ENCODE results near the gene TAPBPL. TPM values are rescaled to one million over a fixed set of nuclear protein-coding genes. Genes with fewer than 3 reads are reported as not detected.

TAPBPL gene
- polyA plus RNA-seq, 1 donor (not counting 4 experiments of a cell fraction or from before 2014, with no cell fraction given), result 4.8 TPM

GRCh38 chr12:6443361-6443983, 8.4 kb upstream of the TAPBPL start:
- H3K9ac ChIP-seq (ENCODE audit: control insufficient read depth, extremely low read depth, insufficient read depth, low read length), result no peak overlapping the region
- DNase-seq (ENCODE audit: low read depth, low spot score) (no peak), FAIRE-seq (no peak)
- H3K4me1 ChIP-seq (ENCODE audit: control insufficient read depth, extremely low read depth, insufficient read depth, low read length), result no peaks in the 10 kb centered on the region
- H2AFZ ChIP-seq (ENCODE audit: control insufficient read depth, low read length), result no peak overlapping the region
- no peaks in the 10 kb centered on the region for H3K36me3 ChIP-seq (ENCODE audit: control insufficient read depth in 2 of 2, extremely low read depth in 1 of 2, insufficient read depth in 2 of 2, low read length in 2 of 2)
- H3K4me2 ChIP-seq (ENCODE audit: control insufficient read depth, extremely low read depth, insufficient read depth, low read depth, low read length), result no peak overlapping the region
- no peaks in the 10 kb centered on the region for H4K20me1 ChIP-seq (ENCODE audit: control insufficient read depth, extremely low read depth, insufficient read depth, low read length)
- no peak overlapping the region for H3K4me3 ChIP-seq (ENCODE audit: control insufficient read depth in 2 of 3, extremely low read depth in 1 of 3, insufficient read depth in 2 of 3, low read depth in 1 of 3, low read length in 3 of 3)
- H3K27me3 ChIP-seq (ENCODE audit: control insufficient read depth, extremely low read depth, insufficient read depth, low read length), result no peaks in the 10 kb centered on the region
- no peaks in the 10 kb centered on the region for H3K9me3 ChIP-seq (ENCODE audit: control insufficient read depth, low read depth, low read length)
- TF ChIP-seq, protein P1, sequence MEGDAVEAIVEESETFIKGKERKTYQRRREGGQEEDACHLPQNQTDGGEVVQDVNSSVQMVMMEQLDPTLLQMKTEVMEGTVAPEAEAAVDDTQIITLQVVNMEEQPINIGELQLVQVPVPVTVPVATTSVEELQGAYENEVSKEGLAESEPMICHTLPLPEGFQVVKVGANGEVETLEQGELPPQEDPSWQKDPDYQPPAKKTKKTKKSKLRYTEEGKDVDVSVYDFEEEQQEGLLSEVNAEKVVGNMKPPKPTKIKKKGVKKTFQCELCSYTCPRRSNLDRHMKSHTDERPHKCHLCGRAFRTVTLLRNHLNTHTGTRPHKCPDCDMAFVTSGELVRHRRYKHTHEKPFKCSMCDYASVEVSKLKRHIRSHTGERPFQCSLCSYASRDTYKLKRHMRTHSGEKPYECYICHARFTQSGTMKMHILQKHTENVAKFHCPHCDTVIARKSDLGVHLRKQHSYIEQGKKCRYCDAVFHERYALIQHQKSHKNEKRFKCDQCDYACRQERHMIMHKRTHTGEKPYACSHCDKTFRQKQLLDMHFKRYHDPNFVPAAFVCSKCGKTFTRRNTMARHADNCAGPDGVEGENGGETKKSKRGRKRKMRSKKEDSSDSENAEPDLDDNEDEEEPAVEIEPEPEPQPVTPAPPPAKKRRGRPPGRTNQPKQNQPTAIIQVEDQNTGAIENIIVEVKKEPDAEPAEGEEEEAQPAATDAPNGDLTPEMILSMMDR (optimal IDR thresholded peaks at IDR 0.05 in 1 of 3, IDR thresholded peaks at IDR 0.05 in 1 of 3, conservative IDR thresholded peaks at IDR 0.05 in 1 of 3; ENCODE audit: extremely low read depth in 1 of 3, insufficient read depth in 2 of 3, low read length in 3 of 3), result no peak
- TF ChIP-seq EZH2 (IDR thresholded peaks at IDR 0.05; ENCODE audit: low read length), result no peak
- H3K9me1 ChIP-seq (ENCODE audit: control insufficient read depth, extremely low read depth, insufficient read depth, low read length), result no peaks in the 10 kb centered on the region
- no peaks in the 10 kb centered on the region for H3K79me2 ChIP-seq (ENCODE audit: control insufficient read depth, insufficient read depth, low read length)
- dilution Hi-C loops (cut with MboI; ENCODE audit: extremely low pct_ligation_motif_present, low sequenced_read_pairs), result no loop called here
- H3K27ac ChIP-seq (ENCODE audit: control insufficient read depth, insufficient read depth, low read length), result no peak overlapping the region

- DNase-seq (ENCODE audit: low read depth, low spot score), result no peak
- no peaks in the 10 kb centered on the region for H4K20me1 ChIP-seq (ENCODE audit: control insufficient read depth, extremely low read depth, insufficient read depth, low read length)
- no peaks in the 10 kb centered on the region for H3K9me1 ChIP-seq (ENCODE audit: control insufficient read depth, extremely low read depth, insufficient read depth, low read length)
- no peaks in the 10 kb centered on the region for H3K36me3 ChIP-seq (ENCODE audit: control insufficient read depth in 2 of 2, extremely low read depth in 1 of 2, insufficient read depth in 2 of 2, low read length in 2 of 2)
- H3K27ac ChIP-seq (ENCODE audit: control insufficient read depth, insufficient read depth, low read length), result no peak overlapping the region
- no peak overlapping the region for H2AFZ ChIP-seq (ENCODE audit: control insufficient read depth, low read length)
- no peaks in the 10 kb centered on the region for H3K9me3 ChIP-seq (ENCODE audit: control insufficient read depth, low read depth, low read length)
- H3K27me3 ChIP-seq (ENCODE audit: control insufficient read depth, extremely low read depth, insufficient read depth, low read length), result no peaks in the 10 kb centered on the region
- no peaks in the 10 kb centered on the region for H3K4me1 ChIP-seq (ENCODE audit: control insufficient read depth, extremely low read depth, insufficient read depth, low read length)
- no peak overlapping the region for H3K9ac ChIP-seq (ENCODE audit: control insufficient read depth, extremely low read depth, insufficient read depth, low read length)
- no peak overlapping the region for H3K4me3 ChIP-seq (ENCODE audit: control insufficient read depth in 2 of 3, extremely low read depth in 1 of 3, insufficient read depth in 2 of 3, low read depth in 1 of 3, low read length in 3 of 3)
- dilution Hi-C loops (cut with MboI; ENCODE audit: extremely low pct_ligation_motif_present, low sequenced_read_pairs), result no loop called here
- H3K79me2 ChIP-seq (ENCODE audit: control insufficient read depth, insufficient read depth, low read length), result no peaks in the 10 kb centered on the region
- no peak for FAIRE-seq
- TF ChIP-seq, protein P1 (optimal IDR thresholded peaks at IDR 0.05 in 1 of 3, IDR thresholded peaks at IDR 0.05 in 1 of 3, conservative IDR thresholded peaks at IDR 0.05 in 1 of 3; ENCODE audit: extremely low read depth in 1 of 3, insufficient read depth in 2 of 3, low read length in 3 of 3), result no peak
- TF ChIP-seq EZH2 (IDR thresholded peaks at IDR 0.05; ENCODE audit: low read length), result no peak
- no peak overlapping the region for H3K4me2 ChIP-seq (ENCODE audit: control insufficient read depth, extremely low read depth, insufficient read depth, low read depth, low read length)
Observed at GRCh38 chr12:6444031-6444430, 7.8 kb upstream of the TAPBPL start.
